Pancreas (tissue), 10 donors: ENCODE measurements around the gene FCN3. TPM values are rescaled to one million over a fixed set of nuclear protein-coding genes. Genes with fewer than 3 reads are reported as not detected.
A peak's percentile ranks its signal among the peaks of the same experiment; 100 is the strongest.

ENCODE experiments used
- ATAC-seq, 4 donors: fragments of 200-7000 bp; cut with Tn5 transposase; one replicate each; pipeline versions ENCODE4 v1.8.0 to v1.9.1; 2020; ENCODE audit warnings: mild to moderate bottlenecking in 4 of 4, moderate library complexity in 4 of 4
- DNase-seq, 6 donors: peaks; one replicate each; pipeline ENCODE4 v3.0.0-alpha.2; 2020
- FAIRE-seq: peaks from 2 replicates; lab custom pipeline; 2012; peaks lifted over from hg19 to GRCh38; lab: Jason Lieb, UNC
- H3K27ac ChIP-seq, 4 donors: fragments of 200-600 bp; sonication (generic); 1 replicate in 3 of 4; 2 replicates in 1 of 4; pipeline versions ENCODE4 v1.5.0 to v1.8.0; 2020
- H3K27me3 ChIP-seq, 4 donors: fragments of 200-600 bp; one replicate each; pipeline ENCODE4 v1.8.0; 2021
- H3K36me3 ChIP-seq, 3 donors: fragments of 200-600 bp; sonication (generic) in 1 of 3; one replicate each; pipeline versions ENCODE4 v1.5.0 to v1.8.0; 2020 to 2021
- H3K4me1 ChIP-seq, 3 donors: fragments of 200-600 bp; one replicate each; pipeline ENCODE4 v1.8.0; 2021
- H3K4me3 ChIP-seq, 4 donors: fragments of 200-600 bp; sonication (generic) in 2 of 4; one replicate each; pipeline versions ENCODE4 v1.5.0 to v1.8.0; 2020 to 2021
- H3K9me3 ChIP-seq, 4 donors: fragments of 200-600 bp; one replicate each; pipeline ENCODE4 v1.8.0; 2021
- CTCF ChIP-seq, 4 donors: fragments of 200-600 bp; sonication (generic) in 3 of 4; IDR thresholded peaks; one replicate each; pipeline versions ENCODE4 v1.5.0 to v1.8.0; 2021; ENCODE audit warnings: antibody characterized with exemption in 4 of 4
- WGBS, 2 donors: extraction: QIAGEN DNeasy Blood & Tissue Kit; methylation state at CpG; one replicate each; pipeline ENCODE4 v1.1.7; 2013; 5-methylcytosine and 5-hydroxymethylcytosine counted together
- intact Hi-C, 3 donors: fragments of 100-400 bp; cut with DNase I; formaldehyde crosslinking; loops; one replicate each; pipeline versions ENCODE4 v1.11.1 to v1.14.2; 2022
- polyA plus RNA-seq, 2 donors: library from polyadenylated mRNA; stranded (reverse); fragments of 200-250 nt; gene quantifications; one replicate each; pipeline ENCODE4 v1.2.3, GENCODE V29; 2013
- total RNA-seq, 6 donors: library from RNA; stranded (reverse); fragmentation: NEBNext Ultra II Directional in 4 of 6; extraction: Animal tissue kit (Norgen Biotek cat#: 25700) in 4 of 6; gene quantifications; one replicate each; pipeline versions ENCODE4 v1.2.1 to v1.2.4, GENCODE V29; 2021 to 2023
- donor health status: healthy with polysubstance abuse.
- donor health status: DM: no; HTN: no; CAD: no; lungs with moderate emphysema.
- donor health status: DM: no; HTN: no; CAD: no.
- donor health status: control.
- donor health status: control.
- donor health status: Bipolar disorder and iron deficiency.
- donor health status: DM: yes; HTN: yes; CAD: no.
- donor health status: DM: no; HTN: no; CAD: no.
- donor health status: DM: no; HTN: no; CAD: no.
- donor health status: DM: yes; HTN: yes; CAD: no.

FCN3 gene
- total and polyA plus RNA-seq, 8 donors: 0.39 to 19.7 (median 3.7) TPM

- no peak for ATAC-seq
- H3K36me3 ChIP-seq: no peaks in the 10 kb centered on the region
- intact Hi-C loops: no loop called here
- WGBS, 2 donors: 80 to 81% methylated on average over 11 of the region's 11 CpGs
- DNase-seq: no peak
- TF ChIP-seq CTCF (IDR thresholded peaks at IDR 0.05): no peak
- no peaks in the 10 kb centered on the region for H3K27me3 ChIP-seq
- peaks cover 0 to 11% (median 4%) of the 10 kb centered on the region in 3 donors for H3K4me1 ChIP-seq
- peak overlapping the region in 2 of 4 donors; percentile 61 to 84 for H3K4me3 ChIP-seq
- peak overlapping the region in 1 of 4 donors; percentile 94 for H3K27ac ChIP-seq
- H3K9me3 ChIP-seq: no peaks in the 10 kb centered on the region
- no peak for FAIRE-seq
These were observed 9.8 kb downstream of the FCN3 start for GRCh38 chr1:27364696-27365371.

- WGBS, 2 donors: 90 to 92% methylated on average over 26 of the region's 26 CpGs
- Histone ChIP-seq H3K36me3 (no peaks in the 10 kb centered on the region), H3K9me3 (no peaks in the 10 kb centered on the region), H3K4me3 (no peak overlapping the region), H3K27me3 (no peaks in the 10 kb centered on the region), H3K4me1 (peaks cover 0 to 11% (median 4%) of the 10 kb centered on the region in 3 donors), H3K27ac (no peak overlapping the region)
- intact Hi-C loops: no loop called here
- no peak for ATAC-seq
- DNase-seq: no peak
- FAIRE-seq: no peak
- no peak for TF ChIP-seq CTCF (IDR thresholded peaks at IDR 0.05)
These were observed 10.6 kb downstream of the FCN3 start for GRCh38 chr1:27363766-27364695.

GRCh38 chr1:27361553-27361952 is 13.1 kb downstream of the FCN3 start:
- 91 to 94% methylated on average over 8 of the region's 8 CpGs for WGBS, 2 donors
- Histone ChIP-seq H3K4me1 (peaks cover 0 to 5% (median 4%) of the 10 kb centered on the region in 3 donors), H3K9me3 (no peaks in the 10 kb centered on the region), H3K36me3 (no peaks in the 10 kb centered on the region), H3K27me3 (no peaks in the 10 kb centered on the region), H3K27ac (no peak overlapping the region), H3K4me3 (no peak overlapping the region)
- no peak for FAIRE-seq
- ATAC-seq: no peak
- DNase-seq: no peak
- intact Hi-C loops: no loop called here
- TF ChIP-seq CTCF (IDR thresholded peaks at IDR 0.05): no peak

GRCh38 chr1:27361044-27361402 is 13.6 kb downstream of the FCN3 start:
- DNase-seq (no peak), ATAC-seq (no peak), FAIRE-seq (no peak)
- TF ChIP-seq CTCF (IDR thresholded peaks at IDR 0.05): no peak
- Histone ChIP-seq H3K9me3 (no peaks in the 10 kb centered on the region), H3K4me1 (peaks cover 0 to 5% (median 4%) of the 10 kb centered on the region in 3 donors), H3K4me3 (no peak overlapping the region), H3K27ac (no peak overlapping the region), H3K36me3 (no peaks in the 10 kb centered on the region), H3K27me3 (no peaks in the 10 kb centered on the region)
- WGBS, 2 donors: 83 to 87% methylated on average over 21 of the region's 21 CpGs
- intact Hi-C loops: no loop called here
